Panc1 (cell line): ENCODE data around the gene DDX19B. TPM values are rescaled to one million over a fixed set of nuclear protein-coding genes. Genes with fewer than 3 reads are reported as not detected.

Experiments
- ATAC-seq: fragments of 200-7000 bp; cut with Tn5 transposase; 2 replicates; pipeline ENCODE4 v1.9.1; 2020; ENCODE audit warnings: mild to moderate bottlenecking, moderate library complexity
- BruUV-seq: library from RNA; stranded (reverse); fragments of 400-500 nt; replicated peaks from 2 replicates; lab custom pipeline; 2021; lab: Mats Ljungman, UMichigan
- CTCF ChIA-PET: fragments of 300-600 bp; sonication (Branson Sonifier 250); formaldehyde crosslinking; loops from one replicate; lab custom pipeline; 2022; ENCODE audit warnings: antibody characterized with exemption; lab: Charles Lee
- POLR2A ChIA-PET: fragments of 300-600 bp; sonication (Branson Sonifier 250); formaldehyde crosslinking; loops from one replicate; lab custom pipeline; 2022; ENCODE audit warnings: antibody characterized with exemption; lab: Charles Lee
- DNase-seq: peaks from one replicate; pipeline ENCODE4 v3.0.0-alpha.2; 2010; ENCODE audit warnings: low read depth, low spot score
- H3K27ac ChIP-seq: 2 replicates; pipeline ENCODE4 v1.5.1; 2011; ENCODE audit warnings: mild to moderate bottlenecking, low read length, inconsistent platforms
- H3K27me3 ChIP-seq: fragments of 200-500 bp; sonication (Bioruptor generic); 2 replicates; pipeline ENCODE4 v1.6.0; 2014; ENCODE audit warnings: low read length, inconsistent platforms; ENCODE audit not compliant: control insufficient read depth, insufficient read depth
- H3K36me3 ChIP-seq: fragments of 200-500 bp; sonication (Bioruptor generic); 2 replicates; pipeline ENCODE4 v1.5.1; 2014; ENCODE audit warnings: inconsistent platforms, mild to moderate bottlenecking, low read length, moderate library complexity; ENCODE audit not compliant: control insufficient read depth, insufficient read depth
- H3K4me1 ChIP-seq: 2 replicates; pipeline ENCODE4 v1.5.1; 2011; ENCODE audit warnings: inconsistent platforms, mild to moderate bottlenecking, low read length, moderate library complexity; ENCODE audit not compliant: control insufficient read depth, insufficient read depth
- H3K4me3 ChIP-seq, 2 experiments: 2 replicates each; pipeline ENCODE4 v1.5.1; 2011 to 2012; ENCODE audit warnings: low read depth in 2 of 2, low read length in 2 of 2, mild to moderate bottlenecking in 2 of 2, inconsistent platforms in 1 of 2, moderate library complexity in 1 of 2
- H3K9me3 ChIP-seq: fragments of 200-500 bp; sonication (Bioruptor generic); 2 replicates; pipeline ENCODE4 v1.5.1; 2014; ENCODE audit warnings: low read depth, mild to moderate bottlenecking, inconsistent platforms, low read length, moderate library complexity; ENCODE audit not compliant: control insufficient read depth, insufficient read depth
- CTCF ChIP-seq: fragments of 450-650 bp; IDR thresholded peaks from 2 replicates; pipeline ENCODE4 v1.5.1; 2017; ENCODE audit warnings: mild to moderate bottlenecking
- POLR2AphosphoS5 ChIP-seq: IDR thresholded peaks from 2 replicates; pipeline ENCODE4 v1.6.1; 2012; ENCODE audit warnings: mild to moderate bottlenecking, low read depth, low read length, moderate library complexity
- REST ChIP-seq, 2 experiments: IDR thresholded peaks; 2 replicates each; pipeline ENCODE4 v1.6.1; 2011 to 2012; ENCODE audit warnings: low read depth in 2 of 2, control low read depth in 1 of 2, low read length in 1 of 2, mild to moderate bottlenecking in 1 of 2, moderate library complexity in 1 of 2; ENCODE audit not compliant: insufficient read depth in 1 of 2
- SIN3A ChIP-seq: IDR thresholded peaks from 2 replicates; pipeline ENCODE4 v1.6.1; 2012; ENCODE audit warnings: low read depth, mild to moderate bottlenecking, low read length, moderate library complexity, borderline replicate concordance; ENCODE audit not compliant: insufficient read depth
- TCF7L2 ChIP-seq: IDR thresholded peaks from 2 replicates; pipeline ENCODE4 v1.6.1; 2011; ENCODE audit warnings: mild to moderate bottlenecking, low read depth, low read length, inconsistent platforms
- in situ Hi-C: cut with HindIII; loops from 2 replicates; pipeline ENCODE4 v1.10.0; 2016; ENCODE audit warnings: low sequenced_read_pairs, low pct_unique_long_range_greater_than_20kb
- intact Hi-C: fragments of 100-400 bp; cut with micrococcal nuclease; formaldehyde crosslinking; loops from one replicate; pipeline ENCODE4 v1.10.0; 2022; ENCODE audit not compliant: unreplicated experiment
- total RNA-seq: library from RNA; stranded (reverse); gene quantifications from one replicate; pipeline ENCODE4 v1.2.1, GENCODE V29; 2021; ENCODE audit not compliant: unreplicated experiment

The DDX19B gene
- total RNA-seq, 1 experiment from 2014 or later: 24.4 TPM

GRCh38 chr16:70337814-70338213, 38.8 kb downstream of the DDX19B start:
- H3K27me3 ChIP-seq: no peaks in the 10 kb centered on the region
- DNase-seq (no peak), ATAC-seq (no peak)
- no TSS peak for BruUV-seq
- ChIA-PET POLR2A (no interaction called here), CTCF (no interaction called here)
- intact Hi-C loops: no loop called here
- no peak overlapping the region for H3K27ac ChIP-seq
- H3K36me3 ChIP-seq: no peaks in the 10 kb centered on the region
- in situ Hi-C loops: no loop called here
- TF ChIP-seq POLR2AphosphoS5: no peak
- TF ChIP-seq SIN3A: no peak
- TF ChIP-seq TCF7L2: no peak
- no peak for TF ChIP-seq CTCF
- TF ChIP-seq REST (IDR thresholded peaks at IDR 0.05; ENCODE audit: insufficient read depth in 1 of 2, low read depth in 2 of 2, low read length in 1 of 2): no peak
- no peak overlapping the region for H3K4me3 ChIP-seq
- H3K9me3 ChIP-seq: no peaks in the 10 kb centered on the region
- H3K4me1 ChIP-seq: no peaks in the 10 kb centered on the region

GRCh38 chr16:70341600-70341999, 42.6 kb downstream of the DDX19B start:
- Histone ChIP-seq H3K27me3 (no peaks in the 10 kb centered on the region), H3K36me3 (0 out of 2 replicates have a peak, but pooled peaks cover 2% of the 10 kb centered on the region), H3K9me3 (no peaks in the 10 kb centered on the region), H3K4me3 (no peak overlapping the region), H3K4me1 (peaks cover 3% of the 10 kb centered on the region; the same call in 1 of the 2 replicates), H3K27ac (no peak overlapping the region)
- BruUV-seq: no TSS peak
- CTCF ChIA-PET: no interaction called here
- intact Hi-C loops: no loop called here
- ATAC-seq: no peak
- no peak for DNase-seq
- no peak for TF ChIP-seq REST (IDR thresholded peaks at IDR 0.05; ENCODE audit: insufficient read depth in 1 of 2, low read depth in 2 of 2, low read length in 1 of 2)
- no peak for TF ChIP-seq POLR2AphosphoS5
- TF ChIP-seq SIN3A: no peak
- no peak for TF ChIP-seq TCF7L2
- TF ChIP-seq CTCF: no peak
- POLR2A ChIA-PET: no interaction called here
- in situ Hi-C loops: no loop called here
